Activated naive CD8-positive, alpha-beta T cell treated with anti-CD3 and anti-CD28 coated beads, Interleukin-2, amount 50 U/mL, for 16 hours (primary cell): ENCODE measurements around the gene RBM33.

ENCODE experiments used
- DNase-seq: peaks from one replicate; pipeline ENCODE4 v3.0.0-alpha.2; 2020; ENCODE audit warnings: low read depth, low spot score

The RBM33 gene

DNA sequence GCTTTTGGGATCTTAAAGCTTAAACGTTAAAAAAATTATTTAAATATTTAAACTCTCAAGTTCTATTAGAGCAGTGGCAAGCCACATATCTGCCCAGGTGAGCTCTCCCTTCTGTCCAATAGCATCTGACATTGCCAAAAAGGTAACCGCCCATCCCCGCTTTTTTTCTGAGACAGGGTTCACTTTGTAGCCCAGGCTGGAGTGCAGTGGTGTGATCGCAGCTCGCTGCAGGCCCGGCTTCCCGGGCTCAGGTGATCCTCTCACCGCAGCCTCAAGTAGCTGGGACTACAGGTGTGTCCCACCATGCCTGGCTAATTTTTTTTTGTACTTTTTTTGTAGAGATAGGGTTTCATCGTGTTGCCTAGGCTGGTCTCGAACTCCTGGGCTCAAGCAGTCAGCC, 83.2 kb downstream of the RBM33 start:
- DNase-seq, result no peak

DNA sequence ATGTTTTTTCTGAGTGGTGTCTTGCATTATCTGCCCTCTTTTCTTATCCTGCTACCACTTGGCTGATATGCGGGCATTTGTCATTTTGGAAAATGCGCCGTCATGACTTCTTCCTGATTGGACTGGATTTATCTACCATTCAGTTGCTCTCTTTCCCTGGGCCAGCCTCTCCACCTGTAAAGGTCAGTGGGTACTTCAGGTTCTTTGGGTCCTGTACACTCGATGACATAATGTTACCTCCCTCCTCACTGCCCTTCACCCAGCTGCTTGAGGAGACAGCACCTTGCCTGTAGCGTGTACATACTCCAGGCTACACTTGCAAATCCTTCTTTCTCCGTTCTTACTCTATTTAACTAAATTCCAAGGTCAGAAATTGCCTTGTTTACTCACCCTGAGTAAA, 83.7 kb downstream of the RBM33 start:
- no peak for DNase-seq

DNA sequence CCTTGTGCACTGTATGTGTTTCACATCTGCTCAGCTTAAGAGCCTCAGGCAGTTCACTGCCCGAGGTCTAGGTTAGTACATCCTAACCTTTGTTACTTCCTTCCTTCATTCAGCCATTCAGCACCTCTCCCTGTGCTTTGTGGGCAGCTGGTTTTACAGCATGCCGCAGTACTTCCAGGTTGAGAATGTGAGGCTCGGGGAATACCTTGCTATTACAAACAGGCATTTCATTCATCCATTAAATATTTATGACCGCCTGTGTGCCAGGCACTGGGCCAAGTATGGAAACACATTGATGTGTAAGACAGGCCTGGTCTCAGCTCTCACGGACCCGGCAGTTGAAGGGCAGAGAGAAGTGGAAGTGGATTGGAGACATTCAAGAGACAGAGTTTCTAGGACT, 85.4 kb downstream of the RBM33 start:
- DNase-seq, result no peak

DNA sequence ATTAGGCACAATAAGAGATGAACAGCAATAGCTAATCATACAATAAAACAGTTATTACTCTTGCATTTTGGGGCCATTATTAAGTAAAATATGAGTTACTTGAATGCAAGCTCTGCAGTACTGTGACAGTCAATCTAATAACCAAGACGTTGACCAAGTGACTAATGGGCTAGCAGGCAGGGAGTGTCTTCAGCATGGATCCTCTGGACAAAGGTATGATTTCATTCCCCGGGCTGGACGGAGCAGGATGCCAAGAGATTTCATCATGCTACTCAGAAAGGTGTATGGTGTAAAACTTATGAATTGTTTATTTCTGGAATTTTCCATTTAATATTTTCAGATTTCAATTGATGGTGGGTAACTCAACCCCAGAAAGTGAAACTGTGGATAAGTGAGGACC, 86.9 kb downstream of the RBM33 start:
- DNase-seq, result no peak

DNA sequence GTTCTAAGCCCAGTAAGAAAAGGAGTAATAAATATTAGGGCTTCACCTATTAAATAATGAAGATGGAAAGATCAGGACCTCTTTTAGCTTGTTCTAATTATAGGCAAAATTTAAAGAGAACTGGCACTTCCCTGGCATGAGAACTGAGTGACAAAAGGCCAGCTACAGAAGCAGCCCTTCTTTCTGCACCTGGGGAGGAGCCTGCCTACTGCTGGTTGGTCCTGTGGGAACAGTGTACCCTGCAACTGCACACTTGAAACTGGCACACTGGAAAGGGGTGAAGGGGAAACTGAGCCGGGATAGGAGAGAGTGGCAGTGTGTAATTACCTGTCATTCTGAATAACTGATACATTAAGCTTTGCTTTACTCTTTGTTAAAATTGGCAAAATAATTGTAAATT, 87.4 kb downstream of the RBM33 start:
- DNase-seq, result no peak

DNA sequence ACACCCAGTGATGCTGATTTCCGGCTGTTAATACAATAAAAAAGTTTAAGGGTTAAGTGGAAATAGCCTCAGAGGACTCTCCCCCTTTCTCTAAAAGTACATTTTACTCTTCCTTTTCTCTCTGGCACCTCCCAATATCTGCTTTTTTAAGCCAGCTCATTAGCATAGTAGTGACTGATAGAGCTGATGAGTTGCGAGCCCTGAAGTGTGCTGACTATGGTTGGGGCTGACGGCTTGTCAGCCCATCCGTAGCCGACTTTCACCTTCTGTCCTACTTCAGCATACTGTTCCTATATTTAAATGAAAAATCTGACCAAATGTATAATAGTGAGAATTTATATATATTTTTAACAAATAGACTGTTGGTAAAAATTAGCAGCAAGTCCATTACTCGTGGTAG, 87.8 kb downstream of the RBM33 start:
- DNase-seq, result no peak

DNA sequence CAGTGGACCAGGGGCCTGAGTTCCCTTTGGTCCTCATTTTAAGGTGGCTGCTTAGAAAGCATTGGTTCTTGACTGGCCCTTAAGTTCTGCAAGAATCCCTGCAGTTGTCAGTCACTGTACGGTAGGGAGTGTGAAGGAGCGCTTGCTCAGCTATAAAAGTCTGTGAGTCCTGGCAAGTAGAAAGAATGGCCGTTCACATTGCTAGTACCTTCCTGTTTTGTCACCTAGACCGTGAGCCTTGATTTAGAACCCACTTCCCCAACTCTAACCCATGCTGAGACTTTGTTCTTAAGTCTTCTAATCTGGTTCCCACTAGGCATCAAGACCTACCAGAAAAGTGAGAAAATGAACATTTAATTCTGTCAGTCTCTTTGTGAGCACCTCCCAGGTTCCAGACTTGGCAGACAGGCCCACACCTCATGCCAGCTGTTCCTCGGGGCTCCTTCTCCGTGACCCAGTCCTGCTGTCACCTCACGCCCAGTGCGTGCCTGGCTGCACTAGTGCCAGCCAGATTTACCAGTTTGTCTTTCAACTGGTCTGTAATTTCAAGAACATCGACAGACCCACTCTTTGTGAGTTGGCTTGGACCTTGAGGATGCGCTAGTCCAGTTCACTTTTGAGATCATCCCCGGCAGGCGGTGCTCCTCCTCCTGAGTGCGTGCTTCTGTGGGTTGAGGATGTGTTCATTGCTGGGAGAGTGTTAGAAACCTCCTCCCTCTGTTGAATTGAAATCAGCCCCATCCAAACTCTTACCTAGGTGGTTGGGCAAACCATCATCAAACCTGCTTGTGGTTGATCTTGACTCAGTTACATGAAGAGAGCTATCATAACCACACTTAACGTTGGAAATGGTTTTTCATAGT, 89.4 kb downstream of the RBM33 start:
- DNase-seq, result no peak

DNA sequence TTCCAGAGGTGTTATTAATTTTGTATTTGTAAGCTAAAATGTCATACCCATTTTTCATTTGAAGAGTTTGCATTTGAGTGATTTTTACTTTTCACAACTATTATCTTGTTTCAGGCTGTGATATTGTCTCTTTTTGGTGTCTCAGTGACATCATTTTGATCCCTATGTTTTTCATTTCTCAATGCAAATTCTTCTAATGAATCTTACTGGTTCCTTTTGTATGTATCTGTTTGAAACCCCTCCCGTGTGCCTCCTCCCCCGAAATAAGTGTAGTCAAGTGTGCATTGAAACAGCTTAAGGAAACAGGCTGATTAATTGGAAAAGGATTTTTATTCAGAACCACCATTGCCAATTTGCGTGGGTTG, 90.0 kb downstream of the RBM33 start:
- no peak for DNase-seq

DNA sequence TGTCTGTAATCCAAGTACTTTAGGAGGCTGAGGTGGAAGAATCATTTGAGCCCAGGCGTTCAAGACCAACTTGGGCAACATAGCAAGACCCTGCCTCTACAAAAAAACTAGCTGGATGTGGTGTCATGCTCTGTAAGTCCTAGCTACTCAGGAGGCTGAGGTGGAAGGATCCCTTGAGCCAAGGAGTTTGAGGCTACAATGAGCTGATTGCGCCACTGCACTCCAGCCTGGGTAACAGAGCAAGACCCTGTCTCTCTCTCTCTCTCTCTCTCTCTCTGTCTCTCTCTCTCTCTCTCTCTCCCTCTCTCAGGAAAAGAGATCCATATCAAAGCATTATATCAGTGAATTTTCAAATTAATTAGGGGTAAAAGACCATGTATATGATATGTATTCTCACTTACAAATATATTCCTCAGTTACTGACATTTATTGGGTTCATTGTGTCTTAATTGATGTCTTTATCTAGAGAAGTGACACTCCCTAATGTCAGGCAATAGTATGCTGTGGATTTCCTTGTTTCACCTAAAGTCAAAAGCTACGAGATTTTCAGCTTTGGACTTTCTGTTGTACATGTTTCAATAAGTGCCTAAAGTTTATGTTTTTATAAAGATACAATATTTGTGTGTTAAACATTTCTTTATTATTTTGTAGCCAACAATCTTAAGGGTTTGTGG, 91.1 kb downstream of the RBM33 start:
- no peak for DNase-seq

DNA sequence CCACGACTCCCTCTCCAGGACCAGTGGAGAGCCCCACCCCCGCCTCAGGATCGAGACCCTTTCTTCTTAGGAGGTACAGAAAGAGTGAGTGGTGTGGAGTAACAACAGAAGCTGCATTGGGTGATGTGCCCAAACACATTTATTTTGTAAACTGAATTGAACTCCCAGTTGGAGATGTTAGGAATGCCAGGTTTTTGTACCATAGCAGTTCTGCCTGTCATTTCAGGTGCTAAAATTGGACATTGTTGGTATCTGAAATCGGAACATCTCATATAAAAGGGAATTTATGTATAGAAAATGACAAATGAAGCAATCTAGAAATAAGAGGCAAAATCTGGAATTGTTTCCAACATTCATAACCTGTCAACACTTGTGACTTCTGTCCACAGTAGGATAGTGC, 93.1 kb downstream of the RBM33 start:
- DNase-seq, result no peak

DNA sequence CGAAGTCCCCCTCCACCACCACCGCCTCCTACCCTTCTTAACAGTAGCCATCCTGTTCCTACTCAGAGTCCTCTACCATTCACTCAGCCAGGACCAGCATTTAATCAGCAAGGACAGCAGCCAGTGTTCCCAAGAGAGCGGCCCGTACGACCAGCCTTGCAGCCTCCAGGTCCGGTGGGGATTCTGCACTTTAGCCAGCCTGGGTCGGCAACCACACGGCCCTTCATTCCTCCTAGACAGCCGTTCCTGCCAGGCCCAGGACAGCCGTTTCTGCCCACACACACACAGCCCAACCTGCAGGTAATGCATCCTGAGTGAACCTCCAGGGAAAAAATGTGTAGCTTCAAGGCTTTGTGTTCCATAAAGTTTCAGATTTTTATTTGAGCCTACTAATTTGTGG, 93.6 kb downstream of the RBM33 start:
- no peak for DNase-seq

DNA sequence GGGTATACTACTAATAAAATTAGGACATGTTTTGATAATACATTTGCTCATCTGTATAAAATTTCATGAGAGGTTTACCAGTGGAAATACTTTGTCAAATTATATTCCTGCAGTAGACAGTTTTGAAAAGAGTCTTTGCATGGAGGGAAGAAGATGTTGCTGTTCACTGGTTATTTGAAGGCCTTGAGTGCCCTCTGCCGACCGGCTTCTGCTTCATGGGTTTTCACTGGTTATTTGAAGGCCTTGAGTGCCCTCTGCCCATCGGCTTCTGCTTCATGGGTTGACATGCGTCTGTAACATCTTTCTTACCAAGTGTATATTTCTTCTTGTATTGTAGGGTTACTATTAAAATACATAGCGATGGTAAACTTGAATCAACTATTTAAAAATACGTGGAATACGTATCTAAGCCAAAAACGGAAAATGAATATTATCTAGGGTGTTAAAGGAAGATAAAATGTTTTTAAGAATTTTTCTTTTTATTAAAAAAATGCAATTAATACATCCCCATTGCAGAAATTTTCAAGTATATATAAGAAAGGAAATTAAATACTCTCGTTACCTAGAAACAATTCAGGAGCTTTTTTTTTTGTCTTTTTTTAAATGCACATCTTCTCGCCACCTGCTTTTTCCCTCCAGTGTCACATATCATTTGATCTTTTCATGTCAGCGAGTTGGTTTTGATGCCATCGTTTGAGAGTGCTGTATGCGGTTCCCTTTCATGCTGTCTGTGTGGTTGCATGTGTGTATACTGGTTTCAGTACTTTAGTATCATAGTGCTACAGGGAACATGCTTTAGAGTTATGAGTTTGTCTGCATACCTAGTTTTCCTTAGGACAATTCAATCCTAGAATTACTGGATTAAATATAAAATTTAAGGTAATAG, 94.4 kb downstream of the RBM33 start:
- DNase-seq, result no peak

DNA sequence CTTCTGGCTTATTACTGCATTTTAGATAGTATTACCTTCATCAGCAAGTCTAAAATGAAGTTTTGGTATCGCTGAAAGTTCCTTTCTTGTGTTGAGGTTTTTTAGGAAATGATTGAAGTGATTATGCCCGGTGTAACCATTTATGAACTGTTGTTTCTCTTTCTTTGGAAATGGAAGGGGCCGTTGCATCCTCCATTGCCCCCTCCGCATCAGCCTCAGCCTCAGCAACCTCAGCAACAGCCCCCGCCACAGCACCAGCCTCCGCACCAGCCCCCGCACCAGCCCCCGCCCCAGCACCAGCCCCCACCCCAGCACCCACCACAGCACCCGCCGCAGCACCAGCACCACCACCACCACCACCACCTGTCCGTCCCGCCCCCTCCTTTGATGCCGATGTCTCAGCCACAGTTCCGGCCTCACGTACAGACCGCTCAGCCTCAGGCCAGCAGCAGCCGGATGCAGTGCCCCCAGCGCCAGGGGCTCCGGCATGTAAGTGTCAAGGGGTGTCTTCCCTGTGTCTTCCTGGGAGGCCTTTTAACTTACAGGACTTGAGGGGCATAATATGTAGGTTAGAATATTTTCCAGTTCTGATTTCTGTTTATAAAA, 95.2 kb downstream of the RBM33 start:
- no peak for DNase-seq

DNA sequence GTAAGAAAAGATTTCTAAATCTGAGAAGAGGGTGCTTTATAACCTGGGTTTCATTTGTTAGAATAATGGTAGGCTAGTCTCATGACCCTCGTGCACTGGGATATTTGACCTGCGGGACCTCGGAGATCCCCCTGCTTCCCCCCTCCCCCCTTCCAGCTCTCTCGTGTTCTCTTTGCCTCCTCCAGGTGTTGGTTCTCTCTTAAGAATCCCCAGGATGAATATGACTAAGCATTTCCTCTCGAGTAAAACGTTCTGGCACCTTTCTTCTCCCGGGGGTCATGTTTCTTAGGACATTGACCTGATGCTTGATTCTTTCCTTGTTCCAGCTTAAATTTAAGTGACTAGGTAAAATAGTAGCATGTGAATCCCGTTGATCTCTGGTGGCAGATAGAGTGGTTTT, 96.6 kb downstream of the RBM33 start:
- no peak for DNase-seq

DNA sequence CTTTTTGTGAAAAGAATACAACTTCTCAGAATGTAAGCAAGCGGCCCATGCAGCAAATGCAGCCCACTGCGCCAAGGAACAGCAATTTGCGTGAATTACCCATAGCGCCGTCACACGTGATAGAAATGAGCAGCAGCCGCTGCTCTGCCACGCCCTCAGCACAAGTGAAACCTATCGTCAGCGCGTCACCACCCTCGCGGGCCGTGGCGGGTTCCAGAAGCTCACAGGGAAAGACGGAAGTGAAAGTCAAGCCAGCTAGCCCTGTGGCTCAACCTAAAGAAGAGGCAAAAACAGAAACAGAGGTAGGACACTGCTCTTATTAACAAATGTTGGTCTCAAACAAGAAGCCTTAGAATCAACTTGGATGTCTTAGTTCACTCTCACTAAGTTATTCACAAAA, 97.3 kb downstream of the RBM33 start:
- DNase-seq, result no peak

DNA sequence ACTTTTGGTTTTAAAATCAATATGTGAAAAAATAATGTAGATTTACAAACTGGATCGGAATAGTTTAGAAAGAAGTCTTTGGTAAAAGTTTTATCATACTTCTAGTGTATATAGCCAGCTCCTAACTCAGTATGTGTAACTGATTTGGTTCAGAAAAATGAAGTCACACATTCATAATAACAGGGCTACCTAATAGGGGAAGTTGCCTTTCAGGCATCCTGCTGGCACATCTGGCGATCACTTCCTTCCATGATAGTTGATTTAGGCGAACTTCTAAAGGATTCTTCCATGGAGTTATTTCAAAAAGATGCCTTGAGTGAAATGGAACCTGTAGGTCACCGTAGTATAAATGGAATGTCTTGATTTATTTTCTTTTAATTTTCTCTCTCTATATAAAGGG, 98.7 kb downstream of the RBM33 start:
- no peak for DNase-seq

DNA sequence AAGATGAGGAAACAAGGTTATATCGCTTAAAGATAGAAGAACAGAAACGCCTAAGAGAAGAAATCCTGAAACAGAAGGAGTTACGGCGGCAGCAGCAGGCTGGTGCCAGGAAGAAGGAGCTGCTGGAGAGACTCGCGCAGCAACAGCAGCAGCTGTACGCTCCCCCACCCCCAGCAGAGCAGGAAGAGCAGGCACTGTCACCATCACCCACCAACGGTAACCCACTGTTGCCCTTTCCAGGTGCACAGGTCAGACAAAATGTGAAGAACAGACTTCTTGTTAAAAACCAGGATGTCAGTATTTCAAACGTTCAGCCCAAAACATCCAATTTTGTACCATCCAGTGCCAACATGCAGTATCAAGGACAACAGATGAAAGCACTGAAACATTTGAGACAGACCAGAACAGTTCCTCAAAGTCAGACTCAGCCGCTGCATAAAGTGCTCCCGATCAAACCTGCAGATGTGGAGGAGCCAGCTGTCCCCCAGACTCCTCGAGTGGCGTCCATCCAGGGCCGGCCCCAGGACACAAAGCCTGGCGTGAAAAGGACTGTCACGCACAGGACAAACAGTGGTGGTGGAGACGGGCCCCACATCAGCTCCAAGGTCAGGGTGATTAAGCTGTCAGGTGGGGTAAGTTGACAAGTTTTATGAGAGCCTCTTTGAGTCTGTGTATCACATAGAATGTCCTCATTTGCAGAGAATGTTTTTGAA, 100.7 kb downstream of the RBM33 start:
- no peak for DNase-seq

DNA sequence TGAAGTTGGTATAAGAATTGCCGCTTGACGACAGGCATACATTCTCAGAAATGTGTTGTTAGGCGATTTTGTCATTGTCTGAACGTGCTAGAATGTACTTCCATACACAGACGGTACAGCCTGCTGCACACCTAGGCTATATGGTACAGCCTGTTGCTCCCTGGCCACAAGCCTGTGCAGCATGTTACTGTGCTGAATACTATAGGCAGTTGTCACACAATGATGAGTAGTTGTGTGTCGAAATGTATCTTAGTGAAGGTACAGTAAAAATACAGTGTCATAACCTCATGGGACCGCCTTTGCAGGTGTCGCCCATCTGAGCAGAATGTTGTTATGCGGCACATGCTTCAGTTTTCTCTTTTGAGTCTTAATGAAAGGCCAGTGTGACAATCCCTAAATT, 101.3 kb downstream of the RBM33 start:
- DNase-seq, result no peak

DNA sequence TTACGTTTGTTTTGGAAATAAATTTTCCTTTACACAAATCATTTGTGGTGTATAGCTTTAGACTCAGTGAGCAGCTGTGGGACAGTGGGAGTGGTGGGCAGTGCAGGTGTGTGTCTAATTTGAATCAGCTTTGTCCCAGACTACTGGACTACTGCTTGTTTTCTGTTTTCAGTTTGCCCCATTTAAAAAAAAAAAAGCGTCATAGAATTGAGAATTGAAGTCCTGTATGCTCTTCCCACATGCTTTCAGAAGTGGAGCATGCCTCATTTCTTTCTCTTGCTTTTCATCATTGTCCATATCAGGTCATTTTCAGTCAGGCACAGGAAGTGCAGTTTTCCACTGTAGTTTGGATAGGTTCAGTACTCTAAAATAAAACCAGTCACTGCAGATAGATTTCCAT, 101.7 kb downstream of the RBM33 start:
- DNase-seq, result no peak

DNA sequence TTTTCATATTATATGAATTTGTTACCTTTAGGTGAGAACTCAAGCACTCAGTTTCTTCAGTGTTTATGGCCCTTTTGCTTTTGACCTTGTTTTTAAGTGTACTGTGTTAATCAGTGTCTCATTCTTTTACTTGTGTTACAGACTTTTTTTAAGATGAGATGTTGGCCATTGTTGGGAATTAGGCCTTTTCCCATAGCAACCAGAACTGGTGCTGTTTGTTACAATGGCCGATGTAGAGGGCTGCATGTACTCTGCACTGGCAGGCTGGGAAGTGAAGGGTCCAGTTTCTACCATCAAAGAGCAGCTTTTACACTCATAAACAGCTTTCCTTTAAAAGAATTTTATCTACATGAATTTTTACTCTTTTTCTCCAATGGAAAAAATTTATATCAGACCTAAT, 102.7 kb downstream of the RBM33 start:
- no peak for DNase-seq

DNA sequence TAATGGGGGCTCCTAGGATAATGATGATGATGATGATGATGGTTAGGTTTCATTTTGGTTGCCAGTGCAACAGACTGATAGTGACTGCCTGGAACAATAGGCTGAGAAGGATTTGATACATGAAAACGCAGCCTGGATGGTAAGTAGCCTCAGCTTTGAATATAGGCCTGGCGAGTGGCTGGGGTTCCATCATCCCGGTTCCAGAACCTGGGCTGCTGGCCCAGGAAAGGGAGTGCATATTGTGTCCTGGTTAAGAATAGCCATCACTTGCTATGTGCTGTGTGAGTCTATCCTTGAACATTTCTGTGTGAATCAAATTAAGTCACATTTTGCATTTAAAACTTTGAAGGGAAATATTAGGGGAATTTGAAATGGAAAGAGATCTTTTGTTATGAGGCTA, 105.1 kb downstream of the RBM33 start:
- DNase-seq, result no peak
